Upper lobe of right lung (tissue), 1 donor: ENCODE data around the gene XCL1. TPM values are rescaled to one million over a fixed set of nuclear protein-coding genes. Genes with fewer than 3 reads are reported as not detected.
"Not testable (repeated sequence)": the region's sequence is repeated elsewhere in the genome, so short reads cannot be mapped to it uniquely, and the experiment has no call there.

ENCODE experiments used
- ATAC-seq: fragments of 200-7000 bp; cut with Tn5 transposase; one replicate; pipeline ENCODE4 v1.9.1; 2020; ENCODE audit warnings: mild to moderate bottlenecking, moderate library complexity
- DNase-seq: peaks from one replicate; pipeline ENCODE4 v3.0.0-alpha.2; 2020
- H3K27ac ChIP-seq: fragments of 200-600 bp; one replicate; pipeline ENCODE4 v1.8.0; 2022
- H3K27me3 ChIP-seq: fragments of 200-600 bp; one replicate; pipeline ENCODE4 v1.8.0; 2022; ENCODE audit warnings: mild to moderate bottlenecking
- H3K36me3 ChIP-seq: fragments of 200-600 bp; one replicate; pipeline ENCODE4 v1.8.0; 2022
- H3K4me1 ChIP-seq: fragments of 200-600 bp; one replicate; pipeline ENCODE4 v1.8.0; 2022
- H3K4me3 ChIP-seq: fragments of 200-600 bp; one replicate; pipeline ENCODE4 v1.8.0; 2022; ENCODE audit warnings: mild to moderate bottlenecking
- H3K9me3 ChIP-seq: fragments of 200-600 bp; one replicate; pipeline ENCODE4 v1.8.0; 2022
- intact Hi-C: fragments of 100-400 bp; cut with DNase I; formaldehyde crosslinking; loops from one replicate; pipeline ENCODE4 v1.11.0; 2022
- long read RNA-seq: library from polyadenylated mRNA; unstranded; transcript quantifications from one replicate; pipeline ENCODE4 v2.0.0, GENCODE V29; 2021
- total RNA-seq: library from RNA; stranded (reverse); fragmentation: NEBNext Ultra II Directional; extraction: Animal tissue kit (Norgen Biotek cat#: 25700); gene quantifications from one replicate; pipeline ENCODE4 v1.2.1, GENCODE V29; 2021
- TF ChIP-seq, protein P1 (sequence below): fragments of 200-600 bp; IDR thresholded peaks from one replicate; pipeline ENCODE4 v1.8.0; 2022; ENCODE audit warnings: antibody characterized with exemption
- donor health status: DM: no; HTN: yes; CAD: no; lungs with severe emphysema.

The XCL1 gene, protein sequence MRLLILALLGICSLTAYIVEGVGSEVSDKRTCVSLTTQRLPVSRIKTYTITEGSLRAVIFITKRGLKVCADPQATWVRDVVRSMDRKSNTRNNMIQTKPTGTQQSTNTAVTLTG
- total RNA-seq, result 0.90 TPM
- long read RNA-seq, partial matches to known transcripts, result 1 of 1 reads
- long read RNA-seq, other reads (novel, unspliced or antisense), result 0 of 1 reads

- not testable (repeated sequence) for ATAC-seq
Observed at GRCh38 chr1:168576245-168576688, at the start of gene XCL1. Gene XCL1 (plus strand): TSS chr1:168576605. CDS start chr1:168576638, 33 bp downstream.

DNA sequence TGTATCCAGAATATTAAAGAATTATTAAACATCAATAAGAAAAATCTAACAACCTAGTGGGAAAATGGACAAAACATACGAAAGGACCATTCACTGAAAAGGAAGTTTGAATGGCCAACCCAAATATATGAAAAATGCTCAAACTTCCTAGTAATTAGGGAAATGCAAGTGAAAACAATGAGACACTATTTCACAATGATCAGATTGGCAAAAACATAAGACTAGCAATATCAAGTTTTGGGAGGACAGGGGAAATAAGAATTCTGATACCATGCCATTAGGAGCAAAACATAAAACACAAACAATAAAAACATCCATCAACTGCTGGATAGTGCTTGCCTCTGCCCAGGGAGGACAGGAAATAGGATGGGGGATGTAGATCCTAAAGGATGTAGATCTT is 46.9 kb upstream of the XCL1 start:
- ATAC-seq (no peak), DNase-seq (no peak)
- Histone ChIP-seq H3K27ac (no peak overlapping the region), H3K9me3 (no peaks in the 10 kb centered on the region), H3K4me3 (no peak overlapping the region), H3K4me1 (no peaks in the 10 kb centered on the region), H3K27me3 (no peaks in the 10 kb centered on the region), H3K36me3 (no peaks in the 10 kb centered on the region)
- intact Hi-C loops, result no loop called here
- TF ChIP-seq, protein P1, sequence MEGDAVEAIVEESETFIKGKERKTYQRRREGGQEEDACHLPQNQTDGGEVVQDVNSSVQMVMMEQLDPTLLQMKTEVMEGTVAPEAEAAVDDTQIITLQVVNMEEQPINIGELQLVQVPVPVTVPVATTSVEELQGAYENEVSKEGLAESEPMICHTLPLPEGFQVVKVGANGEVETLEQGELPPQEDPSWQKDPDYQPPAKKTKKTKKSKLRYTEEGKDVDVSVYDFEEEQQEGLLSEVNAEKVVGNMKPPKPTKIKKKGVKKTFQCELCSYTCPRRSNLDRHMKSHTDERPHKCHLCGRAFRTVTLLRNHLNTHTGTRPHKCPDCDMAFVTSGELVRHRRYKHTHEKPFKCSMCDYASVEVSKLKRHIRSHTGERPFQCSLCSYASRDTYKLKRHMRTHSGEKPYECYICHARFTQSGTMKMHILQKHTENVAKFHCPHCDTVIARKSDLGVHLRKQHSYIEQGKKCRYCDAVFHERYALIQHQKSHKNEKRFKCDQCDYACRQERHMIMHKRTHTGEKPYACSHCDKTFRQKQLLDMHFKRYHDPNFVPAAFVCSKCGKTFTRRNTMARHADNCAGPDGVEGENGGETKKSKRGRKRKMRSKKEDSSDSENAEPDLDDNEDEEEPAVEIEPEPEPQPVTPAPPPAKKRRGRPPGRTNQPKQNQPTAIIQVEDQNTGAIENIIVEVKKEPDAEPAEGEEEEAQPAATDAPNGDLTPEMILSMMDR, result no peak

More at GRCh38 chr1:168576245-168576688, at the start of gene XCL1:
- H3K36me3 ChIP-seq, intact Hi-C loops, H3K27me3 ChIP-seq, H3K9me3 ChIP-seq, H3K4me3 ChIP-seq, DNase-seq, H3K4me1 ChIP-seq, H3K27ac ChIP-seq: not testable (repeated sequence)

DNA sequence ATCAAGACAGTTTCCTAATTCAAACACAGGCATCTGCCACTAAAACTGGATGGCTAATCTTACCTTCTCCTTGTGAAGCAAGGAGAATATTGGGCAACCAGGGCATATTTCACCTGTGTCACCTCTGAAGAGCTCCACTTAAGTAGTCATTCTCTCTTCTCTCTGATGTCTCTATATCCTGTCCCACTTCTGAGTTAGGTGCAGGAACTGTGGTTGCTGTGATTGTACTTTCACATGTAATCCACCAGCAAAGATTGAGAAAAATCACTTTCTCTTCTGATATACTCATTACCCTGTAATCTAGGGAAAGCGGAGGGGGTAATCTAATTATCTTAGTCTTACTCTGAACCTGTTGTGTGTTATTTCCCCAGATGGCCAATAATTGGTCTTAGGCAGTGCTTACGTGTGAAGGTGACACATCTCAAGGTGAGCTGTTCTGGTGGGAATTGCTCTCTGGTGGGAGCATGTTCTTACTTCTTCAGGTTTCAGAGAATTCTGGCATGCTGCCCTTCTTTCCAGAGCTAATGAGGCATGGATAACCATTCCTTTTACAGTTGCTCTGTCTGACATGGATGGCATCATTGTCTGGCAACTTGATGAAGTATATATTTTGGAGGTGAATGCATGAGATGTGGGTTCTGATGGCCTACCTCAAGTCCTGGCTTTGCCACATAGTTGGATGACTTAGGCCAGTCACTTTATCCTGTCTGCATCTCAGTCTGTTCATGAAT is 44.6 kb upstream of the XCL1 start:
- Histone ChIP-seq H3K27me3 (no peaks in the 10 kb centered on the region), H3K4me1 (no peaks in the 10 kb centered on the region), H3K27ac (no peak overlapping the region), H3K4me3 (no peak overlapping the region), H3K9me3 (no peaks in the 10 kb centered on the region), H3K36me3 (no peaks in the 10 kb centered on the region)
- DNase-seq (no peak), ATAC-seq (no peak)
- intact Hi-C loops, result no loop called here
- TF ChIP-seq, protein P1, result no peak

GRCh38 chr1:168535536-168535935 is 40.9 kb upstream of the XCL1 start:
- H3K4me3 ChIP-seq, result no peak overlapping the region
- intact Hi-C loops, result no loop called here
- H3K27me3 ChIP-seq, result no peaks in the 10 kb centered on the region
- DNase-seq (no peak), ATAC-seq (no peak)
- no peaks in the 10 kb centered on the region for H3K9me3 ChIP-seq
- no peak overlapping the region for H3K27ac ChIP-seq
- TF ChIP-seq, protein P1, result no peak
- H3K36me3 ChIP-seq, result no peaks in the 10 kb centered on the region
- no peaks in the 10 kb centered on the region for H3K4me1 ChIP-seq

GRCh38 chr1:168540798-168541197 is 35.6 kb upstream of the XCL1 start:
- H3K27ac ChIP-seq, ATAC-seq, H3K27me3 ChIP-seq, H3K4me1 ChIP-seq, intact Hi-C loops, H3K36me3 ChIP-seq, H3K9me3 ChIP-seq, DNase-seq, H3K4me3 ChIP-seq: not testable (repeated sequence)

DNA sequence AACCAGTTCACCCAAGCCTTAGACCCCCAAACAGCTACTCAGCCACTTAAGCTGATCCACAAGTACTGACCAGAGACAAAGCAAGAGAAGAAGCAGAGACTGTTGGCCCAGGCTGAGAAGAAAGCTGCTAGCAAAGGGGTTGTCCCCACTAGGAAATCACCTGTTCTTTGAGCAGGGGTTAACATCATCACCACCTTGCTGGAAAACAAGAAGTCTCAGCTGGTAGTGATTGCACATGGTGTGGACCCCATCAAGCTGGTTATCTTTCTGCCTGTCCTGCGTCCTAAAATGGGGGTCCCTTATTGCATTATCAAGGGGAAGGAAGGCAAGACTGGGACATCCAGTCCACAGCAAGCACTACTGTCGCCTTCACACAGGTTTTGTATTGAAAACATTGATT is 33.4 kb upstream of the XCL1 start:
- H3K36me3 ChIP-seq, H3K4me3 ChIP-seq, DNase-seq, intact Hi-C loops, H3K27ac ChIP-seq, H3K9me3 ChIP-seq, H3K27me3 ChIP-seq, H3K4me1 ChIP-seq, ATAC-seq: not testable (repeated sequence)

- peak; percentile 19 for ATAC-seq
- H3K9me3 ChIP-seq, H3K27me3 ChIP-seq, H3K36me3 ChIP-seq, H3K27ac ChIP-seq, DNase-seq, H3K4me3 ChIP-seq, H3K4me1 ChIP-seq, intact Hi-C loops: not testable (repeated sequence)
Observed at GRCh38 chr1:168543840-168544498, 32.4 kb upstream of the XCL1 start, which contains the start of gene XCL2. Gene XCL2 (minus strand): TSS chr1:168543997. CDS start chr1:168543964, 33 bp downstream.
